ENCODE measurements around the gene SSH2.
A peak's percentile ranks its signal among the peaks of the same experiment; 100 is the strongest.
"Not testable (repeated sequence)": the region's sequence is repeated elsewhere in the genome, so short reads cannot be mapped to it uniquely, and the experiment has no call there.

Gene SSH2

GRCh38 chr17:29945281-29945680 lies 15.3 kb upstream of the SSH2 start:
- no peak overlapping the region for H3K4me3 Mint-ChIP-seq
- peaks cover 2% of the 10 kb centered on the region for H3K27me3 Mint-ChIP-seq (ENCODE audit: low read depth)
- DNase-seq (ENCODE audit: low spot score): no peak
- H3K4me1 Mint-ChIP-seq (ENCODE audit: low read depth): peaks cover 7% of the 10 kb centered on the region
- no peaks in the 10 kb centered on the region for H3K9me3 Mint-ChIP-seq
- no peak overlapping the region for H3K27ac Mint-ChIP-seq
- no peaks in the 10 kb centered on the region for H3K36me3 Mint-ChIP-seq (ENCODE audit: low read depth)

- Mint-ChIP-seq H3K4me3 (no peak within 1 kb of the TSS), H3K9me3 (no peaks in the 10 kb centered on the region), H3K4me1 (ENCODE audit: low read depth) (peaks cover 20% of the 10 kb centered on the region), H3K36me3 (ENCODE audit: low read depth) (no peaks in the 10 kb centered on the region), H3K27ac (no peak within 1 kb of the TSS), H3K27me3 (ENCODE audit: low read depth) (no peaks in the 10 kb centered on the region)
- DNase-seq (ENCODE audit: low spot score): no peak
Measured at GRCh38 chr17:29941334-29941733, 11.3 kb upstream of the SSH2 start, which contains the start of gene EFCAB5. Gene EFCAB5 (plus strand): TSS chr17:29941634. CDS start chr17:29941797, 163 bp downstream.

- H3K27me3 Mint-ChIP-seq (ENCODE audit: low read depth): no peaks in the 10 kb centered on the region
- no peaks in the 10 kb centered on the region for H3K9me3 Mint-ChIP-seq
- H3K27ac Mint-ChIP-seq: no peak overlapping the region
- H3K36me3 Mint-ChIP-seq (ENCODE audit: low read depth): no peaks in the 10 kb centered on the region
- no peak overlapping the region for H3K4me3 Mint-ChIP-seq
- no peak for DNase-seq (ENCODE audit: low spot score)
- peaks cover 20% of the 10 kb centered on the region for H3K4me1 Mint-ChIP-seq (ENCODE audit: low read depth)
Measured at GRCh38 chr17:29936724-29937123, 6.7 kb upstream of the SSH2 start.

- H3K4me3 Mint-ChIP-seq; DNase-seq (ENCODE audit: low spot score); H3K27me3 Mint-ChIP-seq (ENCODE audit: low read depth); H3K9me3 Mint-ChIP-seq; H3K27ac Mint-ChIP-seq; H3K36me3 Mint-ChIP-seq (ENCODE audit: low read depth): not testable (repeated sequence)
- peaks cover 20% of the 10 kb centered on the region for H3K4me1 Mint-ChIP-seq (ENCODE audit: low read depth)
Measured at GRCh38 chr17:29935909-29936308, 5.9 kb upstream of the SSH2 start.

- Mint-ChIP-seq H3K9me3 (no peaks in the 10 kb centered on the region), H3K27ac (no peak overlapping the region)
- DNase-seq (ENCODE audit: low spot score): no peak
Measured at GRCh38 chr17:29933379-29933778, 3.4 kb upstream of the SSH2 start.

GRCh38 chr17:29931231-29931932 lies 1.4 kb upstream of the SSH2 start:
- Mint-ChIP-seq H3K36me3 (ENCODE audit: low read depth) (peaks cover 9% of the 10 kb centered on the region), H3K9me3 (no peaks in the 10 kb centered on the region), H3K27ac (no peak overlapping the region), H3K4me3 (no peak overlapping the region), H3K4me1 (ENCODE audit: low read depth) (peaks cover 19% of the 10 kb centered on the region), H3K27me3 (ENCODE audit: low read depth) (no peaks in the 10 kb centered on the region)
- DNase-seq (ENCODE audit: low spot score): peak; percentile 63

More at GRCh38 chr17:29933379-29933778, 3.4 kb upstream of the SSH2 start:
- Mint-ChIP-seq H3K4me1 (ENCODE audit: low read depth) (peaks cover 11% of the 10 kb centered on the region), H3K27me3 (ENCODE audit: low read depth) (no peaks in the 10 kb centered on the region), H3K36me3 (ENCODE audit: low read depth) (peaks cover 6% of the 10 kb centered on the region), H3K4me3 (no peak overlapping the region)

GRCh38 chr17:29930409-29931010 lies 482 bp upstream of the SSH2 start:
- no peaks in the 10 kb centered on the region for H3K27me3 Mint-ChIP-seq (ENCODE audit: low read depth)
- H3K27ac Mint-ChIP-seq: no peak overlapping the region
- DNase-seq (ENCODE audit: low spot score): no peak
- H3K9me3 Mint-ChIP-seq: no peaks in the 10 kb centered on the region
- no peak overlapping the region for H3K4me3 Mint-ChIP-seq
- H3K36me3 Mint-ChIP-seq (ENCODE audit: low read depth): peaks cover 9% of the 10 kb centered on the region
- H3K4me1 Mint-ChIP-seq (ENCODE audit: low read depth): peaks cover 21% of the 10 kb centered on the region

- Mint-ChIP-seq H3K4me1 (ENCODE audit: low read depth) (peaks cover 21% of the 10 kb centered on the region), H3K36me3 (ENCODE audit: low read depth) (peaks cover 9% of the 10 kb centered on the region), H3K27ac (no peak overlapping the region), H3K4me3 (no peak overlapping the region), H3K9me3 (no peaks in the 10 kb centered on the region), H3K27me3 (ENCODE audit: low read depth) (no peaks in the 10 kb centered on the region)
- peak; percentile 8 for DNase-seq (ENCODE audit: low spot score)
Measured at GRCh38 chr17:29929006-29929532, 959 bp downstream of the SSH2 start.

- H3K36me3 Mint-ChIP-seq (ENCODE audit: low read depth): peaks cover 9% of the 10 kb centered on the region
- no peak for DNase-seq (ENCODE audit: low spot score)
- H3K4me1 Mint-ChIP-seq (ENCODE audit: low read depth): peaks cover 21% of the 10 kb centered on the region
- H3K4me3 Mint-ChIP-seq: peak overlapping the region; percentile 41
- no peaks in the 10 kb centered on the region for H3K9me3 Mint-ChIP-seq
- no peak overlapping the region for H3K27ac Mint-ChIP-seq
- no peaks in the 10 kb centered on the region for H3K27me3 Mint-ChIP-seq (ENCODE audit: low read depth)
Measured at GRCh38 chr17:29927546-29927945, 2.5 kb downstream of the SSH2 start.

GRCh38 chr17:29924786-29925185 lies 5.2 kb downstream of the SSH2 start:
- Mint-ChIP-seq H3K9me3 (no peaks in the 10 kb centered on the region), H3K4me1 (ENCODE audit: low read depth) (peaks cover 21% of the 10 kb centered on the region), H3K36me3 (ENCODE audit: low read depth) (peaks cover 9% of the 10 kb centered on the region), H3K27me3 (ENCODE audit: low read depth) (no peaks in the 10 kb centered on the region), H3K27ac (no peak overlapping the region), H3K4me3 (no peak overlapping the region)
- no peak for DNase-seq (ENCODE audit: low spot score)

GRCh38 chr17:29918922-29919856 lies 10.8 kb downstream of the SSH2 start:
- H3K4me1 Mint-ChIP-seq (ENCODE audit: low read depth): peaks cover 20% of the 10 kb centered on the region
- H3K9me3 Mint-ChIP-seq: no peaks in the 10 kb centered on the region
- no peak overlapping the region for H3K27ac Mint-ChIP-seq
- H3K4me3 Mint-ChIP-seq: no peak overlapping the region
- no peak for DNase-seq (ENCODE audit: low spot score)
- H3K36me3 Mint-ChIP-seq (ENCODE audit: low read depth): peaks cover 4% of the 10 kb centered on the region
- no peaks in the 10 kb centered on the region for H3K27me3 Mint-ChIP-seq (ENCODE audit: low read depth)

GRCh38 chr17:29918016-29918415 lies 12.0 kb downstream of the SSH2 start:
- no peak overlapping the region for H3K4me3 Mint-ChIP-seq
- H3K4me1 Mint-ChIP-seq (ENCODE audit: low read depth): peaks cover 20% of the 10 kb centered on the region
- no peaks in the 10 kb centered on the region for H3K27me3 Mint-ChIP-seq (ENCODE audit: low read depth)
- no peaks in the 10 kb centered on the region for H3K9me3 Mint-ChIP-seq
- H3K36me3 Mint-ChIP-seq (ENCODE audit: low read depth): peaks cover 4% of the 10 kb centered on the region
- H3K27ac Mint-ChIP-seq: no peak overlapping the region
- DNase-seq (ENCODE audit: low spot score): no peak

GRCh38 chr17:29914819-29915537 lies 15.1 kb downstream of the SSH2 start:
- H3K9me3 Mint-ChIP-seq: no peaks in the 10 kb centered on the region
- H3K4me1 Mint-ChIP-seq (ENCODE audit: low read depth): peaks cover 20% of the 10 kb centered on the region
- peaks cover 6% of the 10 kb centered on the region for H3K36me3 Mint-ChIP-seq (ENCODE audit: low read depth)
- no peaks in the 10 kb centered on the region for H3K27me3 Mint-ChIP-seq (ENCODE audit: low read depth)
- H3K4me3 Mint-ChIP-seq: no peak overlapping the region
- DNase-seq (ENCODE audit: low spot score): no peak
- H3K27ac Mint-ChIP-seq: no peak overlapping the region
